ENCODE data around the gene PTPRN2.
A peak's percentile ranks its signal among the peaks of the same experiment; 100 is the strongest.
"Not testable (repeated sequence)": the region's sequence is repeated elsewhere in the genome, so short reads cannot be mapped to it uniquely, and the experiment has no call there.

The PTPRN2 gene

DNA sequence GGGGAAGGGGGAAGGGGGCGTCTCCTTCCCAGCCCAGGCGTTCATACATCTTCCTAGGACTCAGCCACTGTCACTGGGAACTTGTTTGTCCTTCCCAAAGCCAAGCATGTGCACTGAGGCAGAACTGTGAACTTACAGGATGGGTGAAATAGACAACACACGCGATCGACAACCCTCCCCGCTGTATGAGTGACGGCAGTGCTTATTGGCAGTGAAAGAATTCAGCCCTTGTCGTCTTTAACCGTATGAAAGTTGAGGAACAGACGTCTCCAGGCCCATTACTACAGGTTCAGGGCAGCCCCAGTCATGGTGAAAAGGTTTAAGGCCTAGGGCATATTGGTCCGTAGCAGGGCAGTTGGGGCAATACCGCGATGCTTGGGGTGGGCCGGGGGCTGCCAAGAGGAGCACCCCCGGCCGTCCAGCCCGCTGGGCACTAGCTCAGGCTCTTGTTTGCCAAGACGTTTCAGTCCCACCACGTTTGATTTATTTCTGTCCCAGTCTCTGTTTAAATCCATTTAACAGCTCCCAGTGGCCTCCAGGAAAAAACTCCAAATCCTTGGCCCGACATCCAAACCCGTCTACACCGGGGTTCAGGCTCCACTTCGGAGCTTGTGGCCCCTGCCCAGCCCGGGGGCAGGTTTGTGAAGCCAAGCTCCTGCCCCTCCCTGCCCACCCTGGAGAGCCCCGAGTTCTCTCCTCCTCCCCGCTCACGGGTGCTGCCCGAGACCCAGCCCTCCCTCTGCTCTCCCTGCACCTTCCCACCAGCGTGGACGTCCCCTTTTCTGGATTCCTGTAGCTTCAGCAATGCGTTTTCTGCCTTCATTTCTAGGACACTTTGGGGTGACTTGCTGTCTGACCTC lies 1091.0 kb downstream of the PTPRN2 start:
- DNase-seq, result no peak

DNA sequence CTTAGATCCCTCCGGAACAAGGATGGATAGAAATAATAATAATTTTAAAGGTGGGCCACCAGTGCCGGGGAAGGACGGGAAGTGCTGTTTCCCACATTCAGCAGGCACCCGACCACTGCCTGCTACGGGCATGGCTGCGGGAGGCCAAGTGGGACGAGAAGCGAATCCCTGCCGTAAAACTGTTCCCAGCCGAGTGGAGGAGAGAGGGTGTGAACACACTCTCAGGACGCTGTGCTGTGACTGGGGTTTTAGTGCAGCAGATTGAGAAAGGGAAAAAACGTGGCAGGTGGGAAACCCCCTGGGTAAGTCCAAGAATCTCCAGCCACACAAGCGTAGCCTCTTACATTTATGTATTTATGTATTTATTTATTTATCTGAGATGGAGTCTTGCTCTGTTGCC lies 1092.0 kb downstream of the PTPRN2 start:
- no peak for DNase-seq

DNA sequence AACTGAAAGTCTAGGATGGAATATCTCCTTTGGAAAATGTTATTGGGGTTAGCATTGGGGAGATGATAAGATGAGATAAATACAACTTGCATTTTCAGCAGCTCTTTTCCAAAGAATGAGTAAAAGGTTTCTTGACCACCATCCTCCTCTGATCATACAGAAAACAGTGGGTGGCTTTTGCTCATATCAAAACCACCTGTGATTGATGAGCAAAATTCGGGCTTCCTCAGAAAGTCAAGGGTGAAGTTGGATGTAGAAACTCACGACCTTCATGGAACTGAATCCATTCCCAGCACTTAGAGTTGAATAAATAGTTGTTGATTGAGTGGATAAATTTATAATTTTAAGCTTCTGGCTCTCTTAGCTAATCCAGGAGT lies 1092.5 kb downstream of the PTPRN2 start:
- no peak for DNase-seq

DNA sequence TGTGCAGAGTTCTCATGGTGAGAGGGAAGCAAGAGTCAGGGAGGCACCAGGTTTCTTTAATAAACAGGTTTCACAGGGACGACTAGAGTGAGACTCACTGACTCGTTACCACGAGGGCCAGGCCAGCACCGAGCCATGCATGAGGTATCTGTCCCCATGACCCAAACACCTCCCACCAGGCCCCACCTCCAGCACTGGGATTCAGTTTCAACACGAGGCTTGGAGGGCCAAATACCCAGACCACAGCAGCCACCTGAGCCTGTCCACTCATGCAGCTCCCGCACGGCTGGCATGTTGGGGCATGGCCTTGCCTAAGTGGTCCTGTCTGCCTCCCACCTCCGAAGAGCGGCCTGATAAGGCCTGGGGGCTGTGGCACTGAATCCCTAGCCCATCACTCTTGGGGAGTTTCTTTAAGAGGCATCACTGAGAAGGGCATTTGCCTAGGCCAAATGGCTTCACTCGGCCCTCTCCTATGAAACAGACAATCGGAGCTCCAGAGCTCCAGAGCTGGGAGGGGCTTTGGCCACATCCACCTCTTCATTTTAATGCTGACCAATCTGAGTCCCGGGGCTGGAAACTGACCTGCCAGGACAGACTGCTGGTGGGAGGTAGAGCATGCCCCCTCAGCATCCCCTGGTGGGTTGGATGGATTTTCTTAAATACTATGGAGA lies 1093.0 kb downstream of the PTPRN2 start:
- DNase-seq, result no peak

DNA sequence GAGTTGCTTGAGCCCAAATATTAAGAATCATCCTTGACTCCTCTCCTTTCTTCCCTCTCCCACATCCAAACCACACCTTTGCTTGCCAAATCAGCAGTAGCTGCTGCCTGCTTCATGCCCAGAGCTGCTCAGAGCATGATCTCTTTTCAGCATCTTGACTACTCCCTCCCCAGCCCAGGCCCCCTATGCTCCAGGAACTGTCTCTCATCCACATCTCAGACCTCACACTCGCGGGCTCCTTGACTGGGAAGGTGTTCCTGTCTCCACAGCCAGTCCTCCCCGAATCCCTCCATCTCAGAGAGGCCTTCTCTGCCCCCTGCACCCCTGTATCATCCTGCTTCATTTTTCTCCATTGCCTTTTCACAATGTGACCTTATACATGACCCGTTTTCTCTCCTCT lies 1093.8 kb downstream of the PTPRN2 start:
- DNase-seq, result no peak

DNA sequence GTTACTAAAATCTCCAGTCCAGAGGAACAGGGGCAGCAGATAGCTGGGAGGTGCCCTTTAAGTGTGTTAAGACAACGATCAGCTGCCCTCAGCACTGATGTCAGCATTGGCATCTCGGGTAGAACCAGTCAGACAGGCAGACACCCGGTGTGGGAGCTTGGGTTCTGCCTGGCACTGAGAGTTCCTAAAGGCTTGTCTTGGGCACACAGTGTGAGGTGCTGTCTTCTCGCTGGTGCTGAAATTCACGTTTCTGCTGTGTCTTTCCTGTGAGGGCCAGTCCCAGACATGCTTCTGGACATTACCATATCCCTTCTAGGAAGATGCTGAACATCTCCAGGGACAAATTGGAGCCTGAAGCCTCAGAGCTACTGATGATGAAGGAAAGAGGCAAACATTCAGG lies 1094.6 kb downstream of the PTPRN2 start:
- DNase-seq, result no peak

DNA sequence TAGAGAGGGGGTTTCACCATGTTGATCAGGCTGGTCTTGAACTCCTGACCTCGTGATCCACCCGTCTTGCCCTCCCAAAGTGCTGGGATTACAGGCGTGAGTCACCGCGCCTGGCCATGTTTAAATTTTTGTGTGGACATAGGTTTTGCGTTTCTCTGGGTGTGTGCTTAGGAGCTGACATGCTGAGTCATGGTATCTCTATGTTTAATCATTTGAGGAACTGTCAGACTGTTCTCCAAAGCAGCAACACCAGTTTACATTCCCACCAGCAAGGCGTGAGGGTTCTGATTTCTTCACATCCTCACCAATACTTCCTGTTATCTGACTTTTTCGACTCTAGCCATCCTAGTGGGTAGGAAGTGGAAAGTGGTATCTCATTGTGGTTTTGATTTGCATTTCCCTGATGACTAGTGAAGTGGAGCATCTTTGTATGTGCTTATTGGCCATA lies 1097.1 kb downstream of the PTPRN2 start:
- DNase-seq, result peak; percentile 13

DNA sequence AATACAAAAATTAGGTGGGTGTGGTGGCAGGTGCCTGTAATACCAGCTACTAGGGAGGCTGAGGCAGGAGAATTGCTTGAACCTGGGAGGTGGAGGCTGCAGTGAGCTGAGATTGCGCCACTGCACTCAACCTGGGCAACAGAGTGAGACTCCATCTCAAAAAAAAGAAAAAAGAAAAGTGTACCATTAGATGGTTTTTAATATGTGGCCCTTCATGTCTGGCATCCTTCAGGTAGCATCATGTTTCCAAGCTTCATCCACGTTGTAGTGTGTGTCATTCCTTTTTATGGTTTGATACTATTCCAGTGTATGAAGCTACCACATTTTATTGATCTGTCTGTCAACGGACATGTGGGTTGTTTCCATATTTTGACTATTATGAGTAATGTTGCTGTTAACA lies 1097.8 kb downstream of the PTPRN2 start:
- not testable (repeated sequence) for DNase-seq

All from fibroblast of skin of abdomen (primary cell).